Measurements from ENCODE around the gene HK2.

Gene HK2

DNA sequence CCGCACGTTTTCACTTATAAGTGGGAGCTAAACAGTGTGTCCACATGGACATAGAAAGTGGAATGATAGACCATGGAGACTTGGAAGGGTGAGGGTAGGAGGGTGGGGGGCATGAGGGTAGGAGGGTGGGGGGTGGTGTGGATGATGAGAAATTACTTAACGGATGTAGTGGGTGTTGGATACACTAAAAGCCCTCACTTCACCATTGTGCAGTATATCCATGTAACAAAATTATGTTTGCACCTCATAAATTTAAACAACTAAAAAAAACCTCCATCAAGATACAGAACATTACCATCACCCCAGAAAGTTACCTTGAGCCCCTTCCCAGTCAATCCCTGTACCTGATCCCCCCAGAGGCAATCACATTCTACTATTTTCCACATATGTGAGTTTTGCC lies 26.2 kb downstream of the HK2 start:
- no peak for DNase-seq

DNA sequence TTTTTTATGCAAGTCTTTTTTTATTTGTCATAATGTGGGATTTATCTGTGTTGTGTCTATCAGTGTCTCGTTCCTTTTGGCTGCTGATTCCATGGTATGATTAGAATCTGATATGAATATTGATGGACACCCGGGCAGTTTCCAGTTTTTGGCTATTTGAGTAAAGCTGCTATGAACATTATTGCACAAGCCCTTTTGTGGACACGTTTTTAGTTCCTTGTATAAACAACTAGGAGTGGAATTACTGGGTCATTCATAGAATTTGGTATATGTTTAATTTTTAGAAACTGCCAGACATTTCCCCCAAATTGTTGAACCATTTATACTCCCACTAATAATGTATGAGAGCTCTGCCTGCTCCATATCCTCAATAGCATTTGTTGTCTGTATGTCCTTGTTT lies 26.6 kb downstream of the HK2 start:
- DNase-seq: no peak

DNA sequence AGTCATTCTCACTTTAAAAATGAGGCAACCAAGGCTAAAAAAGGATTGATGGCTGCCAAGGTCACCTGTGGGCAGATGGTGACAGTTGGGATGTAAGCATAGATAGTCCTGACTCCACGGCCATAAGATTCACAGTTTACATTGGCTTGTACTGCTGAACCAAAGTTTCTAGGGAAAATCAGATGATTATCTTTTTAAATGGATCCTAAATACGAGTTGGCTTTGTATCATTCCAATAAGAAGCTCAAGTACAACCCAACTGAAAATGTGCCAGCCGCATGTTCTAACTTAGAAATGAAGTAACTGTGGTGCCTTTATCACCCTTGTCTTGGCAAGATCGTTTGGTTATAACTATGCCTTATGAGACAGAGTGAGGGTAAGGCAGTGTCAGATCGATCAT lies 27.6 kb downstream of the HK2 start:
- no peak for DNase-seq

DNA sequence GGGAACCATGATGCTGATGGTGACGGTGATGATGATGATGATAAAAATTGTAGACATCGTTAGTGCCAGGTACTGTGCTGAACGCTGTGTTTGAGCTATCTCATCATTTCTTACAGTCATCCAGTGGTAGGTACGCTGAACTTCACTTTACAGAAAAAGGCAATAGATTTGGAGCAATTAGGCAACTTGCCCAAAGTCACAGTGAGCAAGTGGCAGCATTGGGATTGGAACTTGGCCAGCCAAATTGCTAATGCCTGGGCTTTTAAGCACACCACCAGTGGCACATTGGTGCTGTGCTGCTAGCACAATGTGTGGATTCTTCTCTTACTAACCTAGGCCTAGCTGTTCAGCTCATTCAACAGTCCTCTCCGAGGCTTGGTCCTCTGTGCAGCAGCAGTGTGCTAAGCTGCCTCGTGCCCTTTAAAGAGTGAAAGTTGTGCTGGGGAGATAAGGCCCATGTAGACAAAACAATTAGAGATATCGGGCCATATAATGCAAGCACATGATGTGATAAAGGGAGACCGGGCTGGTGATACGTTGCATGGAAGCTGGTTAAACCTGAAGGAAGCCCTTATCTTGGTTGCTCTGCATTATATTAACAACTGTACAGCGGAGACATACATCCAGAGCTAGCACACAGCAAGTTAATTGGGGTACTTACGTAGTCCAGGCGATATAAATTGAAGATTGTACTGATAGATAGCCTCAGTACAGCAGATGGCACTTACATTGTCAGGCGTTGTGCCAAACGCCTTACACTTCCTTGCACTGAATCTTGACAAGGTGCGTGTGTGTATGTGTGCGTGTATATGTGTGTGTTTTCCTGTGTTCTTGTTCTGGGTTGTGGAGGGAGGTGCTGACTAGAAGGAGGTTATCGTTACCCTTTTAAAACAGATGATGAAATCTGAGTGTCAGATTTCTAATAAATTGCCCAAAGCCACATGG lies 28.4 kb downstream of the HK2 start:
- no peak for DNase-seq

DNA sequence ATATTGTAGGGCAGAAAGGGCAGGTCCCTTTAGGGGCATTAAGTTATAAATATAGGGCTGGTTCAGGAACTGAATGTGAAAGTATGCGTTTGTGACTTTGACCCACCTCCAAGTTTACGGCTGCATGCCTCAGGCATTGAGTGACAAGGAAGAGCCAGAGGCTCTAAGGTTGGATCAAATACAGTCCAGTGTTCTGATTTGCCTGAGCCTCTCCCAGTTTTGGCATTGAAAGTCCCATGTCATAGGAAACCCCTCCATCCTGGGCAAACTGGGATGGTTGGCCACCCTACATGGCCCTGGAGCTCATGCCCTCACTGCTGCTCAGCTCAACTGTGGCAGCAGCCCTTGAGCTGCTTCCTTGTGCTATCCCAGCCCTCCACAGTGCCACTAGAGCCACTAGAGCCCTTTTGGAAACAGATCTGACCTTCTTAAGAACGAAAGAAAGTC lies 29.9 kb downstream of the HK2 start:
- DNase-seq: no peak

DNA sequence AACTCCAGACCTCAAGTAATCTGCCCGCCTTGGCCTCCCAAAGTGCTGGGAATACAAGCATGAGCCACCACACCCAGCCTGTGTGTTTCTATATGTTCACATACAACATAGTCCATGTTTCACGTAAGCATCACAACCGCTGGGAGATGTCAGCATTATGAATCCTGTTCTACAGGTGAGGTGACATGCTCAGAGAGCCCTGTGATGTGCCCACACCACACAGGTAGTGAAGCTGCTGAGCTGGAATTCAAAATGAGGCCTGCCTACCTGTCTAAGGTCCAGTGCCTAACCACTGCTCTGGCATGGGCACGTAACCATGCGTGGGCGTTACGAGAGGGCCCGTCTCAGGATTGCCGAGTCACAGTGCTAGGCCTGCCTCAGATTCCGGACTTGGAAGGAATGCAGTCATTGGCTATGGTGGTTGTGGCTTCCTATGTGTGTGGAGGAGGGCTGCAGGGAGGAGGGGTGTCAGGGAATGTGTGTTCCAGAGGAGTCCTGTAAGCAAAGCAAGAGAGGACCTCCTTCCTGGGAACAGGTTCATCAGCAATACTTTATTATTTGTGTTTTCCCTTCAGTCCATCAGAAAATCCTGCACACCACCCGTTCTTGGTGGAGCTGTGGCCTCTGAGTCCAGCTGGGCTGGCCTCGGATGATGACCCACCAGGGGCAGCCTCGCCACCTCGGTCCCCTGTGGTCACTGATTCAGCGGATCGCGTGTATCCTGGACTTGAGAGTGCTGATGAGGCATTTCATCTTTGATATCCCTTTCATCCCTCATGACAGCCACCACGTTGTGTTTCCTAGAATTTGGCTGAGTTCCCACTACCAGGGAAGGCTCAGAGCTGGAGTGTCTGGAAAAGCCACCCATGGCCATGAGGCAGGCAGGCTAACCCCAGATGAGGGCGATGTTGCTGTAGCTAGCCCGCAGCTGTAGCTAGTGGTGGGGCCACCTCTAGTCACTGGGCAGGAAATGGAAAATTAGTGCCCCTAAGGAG lies 31.1 kb downstream of the HK2 start:
- DNase-seq: no peak

DNA sequence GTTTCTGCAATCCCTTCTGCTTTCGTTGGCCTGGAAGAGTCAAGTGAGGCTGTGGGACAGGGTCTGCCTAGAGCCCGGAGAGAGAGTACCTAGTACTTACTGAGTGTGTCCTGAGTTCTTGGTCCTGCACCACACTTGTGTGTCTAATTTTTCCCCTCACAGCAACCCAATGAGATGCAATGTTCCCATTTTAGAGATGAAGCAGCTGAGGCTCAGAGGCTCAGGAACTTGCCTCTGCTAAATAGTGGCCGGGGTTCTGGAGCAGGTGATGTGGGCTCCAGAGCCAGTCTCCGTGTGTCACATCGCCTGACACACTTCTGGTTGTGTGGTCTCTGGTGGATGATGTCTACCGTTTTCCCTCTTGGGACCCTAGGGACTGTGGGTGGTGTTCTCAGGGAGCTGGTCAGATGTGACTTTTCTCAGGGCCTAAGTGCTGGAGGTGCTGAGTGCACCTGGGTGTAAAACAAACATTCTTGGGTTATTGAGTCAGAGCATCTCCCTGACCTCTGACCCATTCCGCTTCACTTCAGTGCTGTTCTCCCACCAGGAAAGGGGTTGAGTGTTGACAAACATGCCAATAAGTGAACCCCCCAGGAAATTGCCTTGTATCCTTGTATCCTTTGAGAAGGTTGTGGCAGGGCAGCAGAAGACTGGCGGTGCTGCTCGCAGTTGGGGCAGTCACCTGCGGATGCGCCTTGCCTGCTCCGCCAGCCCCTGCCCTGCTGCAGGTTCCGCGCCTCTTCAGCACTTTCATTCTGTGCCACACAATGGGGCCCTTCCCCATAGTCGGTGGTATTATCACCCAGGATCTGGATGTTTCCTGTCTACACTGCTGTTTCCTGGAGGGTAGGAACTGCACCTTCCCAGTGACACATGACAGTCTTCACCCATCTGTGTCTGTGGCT lies 32.1 kb downstream of the HK2 start:
- no peak for DNase-seq

DNA sequence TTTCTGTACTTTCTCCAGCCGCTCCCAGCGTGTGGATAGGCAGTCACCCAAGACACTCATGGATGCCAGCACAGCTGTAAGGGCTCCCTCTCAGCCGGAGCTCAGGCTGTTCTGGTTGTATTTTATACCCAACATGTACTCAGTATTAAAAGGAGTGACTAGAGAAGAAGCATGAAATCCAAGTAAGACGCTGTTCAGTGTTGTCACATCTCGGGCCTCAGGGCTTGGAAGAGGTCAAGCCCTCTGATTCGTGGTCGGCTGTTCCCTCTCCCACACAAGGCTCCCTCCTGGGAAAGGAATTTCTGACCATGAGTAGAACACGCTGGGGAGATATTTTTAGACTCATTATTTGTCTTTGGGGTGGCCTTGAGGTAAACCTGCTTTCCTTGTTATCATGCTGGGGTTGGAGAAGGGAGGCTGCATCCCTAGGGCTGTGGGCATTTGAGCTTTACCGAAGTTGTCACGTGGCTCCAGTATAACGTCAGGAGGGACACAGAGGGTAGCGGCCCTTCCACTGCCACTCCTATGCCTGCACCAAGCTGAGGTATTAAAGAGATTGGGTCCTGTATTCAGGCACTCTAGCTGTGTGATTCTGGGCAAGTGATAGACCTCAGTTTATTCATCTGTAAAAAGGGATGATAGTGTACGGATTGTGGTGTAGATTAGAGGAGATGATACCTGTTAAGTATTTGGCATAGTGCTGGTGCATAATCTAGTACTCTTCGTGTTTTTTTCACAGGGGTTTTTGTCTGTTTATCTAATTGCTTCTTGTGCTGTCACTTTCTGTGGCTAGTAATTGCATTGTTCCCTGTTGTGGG lies 34.1 kb downstream of the HK2 start:
- DNase-seq: no peak

DNA sequence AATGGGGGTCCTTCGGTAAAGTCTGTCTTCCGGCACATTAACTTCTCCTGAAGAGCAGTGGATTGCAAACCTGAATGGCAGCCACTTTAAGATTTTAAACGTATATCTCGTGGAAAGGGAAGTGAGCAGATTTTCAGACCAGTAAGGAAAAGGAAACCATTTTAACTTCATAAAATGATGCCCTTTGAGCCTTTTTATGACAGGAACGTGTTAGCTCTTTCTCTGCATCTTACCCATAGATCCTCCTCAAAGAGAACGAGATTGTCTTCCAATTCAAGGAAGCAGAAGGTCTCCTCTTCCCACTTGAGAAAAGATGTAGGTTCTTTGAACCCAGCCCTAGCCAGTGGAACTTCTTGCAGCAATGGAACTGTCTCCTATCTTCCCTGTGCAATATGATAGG lies 35.6 kb downstream of the HK2 start:
- no peak for DNase-seq

DNA sequence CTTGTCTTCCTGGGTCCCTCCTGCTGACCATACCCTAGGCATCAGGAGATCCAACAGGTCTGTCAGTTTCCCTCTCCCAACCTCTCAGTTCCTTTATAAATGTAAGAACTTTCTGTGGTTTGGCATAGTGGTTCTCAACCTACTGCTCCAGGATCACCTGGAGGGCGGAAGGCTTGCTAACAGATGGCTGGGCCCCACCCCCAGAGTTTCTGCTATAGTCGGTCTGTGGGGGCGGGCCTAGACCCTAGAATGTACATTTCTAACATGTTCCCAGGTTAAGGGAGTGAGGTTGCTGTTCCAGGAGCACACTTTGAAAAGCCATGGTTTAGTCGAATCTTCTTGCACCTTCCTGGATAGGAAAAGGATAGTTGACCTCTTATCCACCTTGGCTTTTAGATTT lies 37.0 kb downstream of the HK2 start:
- no peak for DNase-seq

DNA sequence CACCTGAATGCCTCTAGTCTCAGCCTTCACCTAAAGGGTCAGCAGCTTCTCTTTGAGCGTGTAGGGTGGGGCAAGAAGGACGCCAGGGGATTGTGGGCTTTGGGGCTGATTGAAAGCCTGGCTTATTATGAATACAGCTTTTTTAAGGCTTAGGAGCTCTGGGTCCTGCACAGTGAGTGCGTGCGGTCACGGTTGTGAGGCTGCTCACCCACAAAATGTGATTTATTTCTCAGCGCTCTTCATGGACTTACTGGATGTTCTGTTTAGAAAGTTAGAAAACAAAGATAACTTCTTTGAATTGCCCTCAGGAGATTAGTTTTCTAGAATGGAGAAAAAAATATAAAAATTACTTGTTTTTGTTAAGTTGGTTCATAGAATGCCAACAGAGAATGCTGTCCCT lies 37.5 kb downstream of the HK2 start:
- no peak for DNase-seq

DNA sequence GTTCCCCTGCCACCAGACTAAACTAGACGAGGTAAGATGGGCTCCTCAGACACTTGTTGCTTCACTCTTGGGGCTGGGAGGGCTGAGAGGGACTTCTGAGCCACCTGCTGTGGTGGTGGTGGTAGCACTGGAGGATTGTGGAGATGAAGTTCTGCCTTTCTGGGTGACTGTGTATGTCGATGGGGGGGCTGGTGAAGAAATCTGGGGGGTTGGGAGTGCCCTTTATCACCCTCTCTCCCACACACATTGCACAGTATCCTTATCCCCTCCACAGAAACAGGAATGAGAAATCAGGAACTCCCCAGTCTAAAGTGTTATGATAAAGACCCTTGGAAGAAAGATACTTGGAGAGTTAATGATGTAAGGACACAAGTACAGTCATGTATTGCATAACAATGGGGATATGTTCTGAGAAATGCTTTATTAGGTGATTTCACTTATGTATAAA lies 38.5 kb downstream of the HK2 start:
- DNase-seq: no peak

DNA sequence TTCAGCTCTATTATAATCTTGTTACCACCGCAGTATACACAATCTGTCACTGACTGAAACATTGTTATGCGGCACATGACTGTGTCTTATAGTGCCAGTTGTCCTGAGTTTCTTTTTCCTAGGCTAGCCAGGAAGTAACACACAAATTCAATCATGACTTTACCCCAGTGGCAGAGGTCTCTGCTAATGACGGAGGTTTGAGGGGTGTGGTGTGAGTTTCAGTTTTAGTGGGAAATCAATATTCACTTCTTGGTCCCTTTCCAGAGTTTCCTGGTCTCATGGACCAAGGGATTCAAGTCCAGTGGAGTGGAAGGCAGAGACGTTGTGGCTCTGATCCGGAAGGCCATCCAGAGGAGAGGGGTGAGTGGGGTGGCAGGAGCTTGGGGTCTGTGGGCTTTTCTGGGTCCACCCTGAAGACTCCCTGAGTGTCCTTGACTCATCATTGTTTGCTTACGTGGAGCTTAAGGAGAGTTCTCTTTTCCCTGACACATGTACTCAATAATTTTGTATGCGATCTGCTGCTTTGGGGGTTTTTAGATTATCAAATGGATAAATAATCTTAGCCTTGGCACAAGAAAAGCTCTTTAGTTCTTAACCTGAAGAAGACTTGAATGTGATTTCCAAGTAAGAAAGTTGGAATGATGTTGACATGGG lies 39.2 kb downstream of the HK2 start:
- no peak for DNase-seq

DNA sequence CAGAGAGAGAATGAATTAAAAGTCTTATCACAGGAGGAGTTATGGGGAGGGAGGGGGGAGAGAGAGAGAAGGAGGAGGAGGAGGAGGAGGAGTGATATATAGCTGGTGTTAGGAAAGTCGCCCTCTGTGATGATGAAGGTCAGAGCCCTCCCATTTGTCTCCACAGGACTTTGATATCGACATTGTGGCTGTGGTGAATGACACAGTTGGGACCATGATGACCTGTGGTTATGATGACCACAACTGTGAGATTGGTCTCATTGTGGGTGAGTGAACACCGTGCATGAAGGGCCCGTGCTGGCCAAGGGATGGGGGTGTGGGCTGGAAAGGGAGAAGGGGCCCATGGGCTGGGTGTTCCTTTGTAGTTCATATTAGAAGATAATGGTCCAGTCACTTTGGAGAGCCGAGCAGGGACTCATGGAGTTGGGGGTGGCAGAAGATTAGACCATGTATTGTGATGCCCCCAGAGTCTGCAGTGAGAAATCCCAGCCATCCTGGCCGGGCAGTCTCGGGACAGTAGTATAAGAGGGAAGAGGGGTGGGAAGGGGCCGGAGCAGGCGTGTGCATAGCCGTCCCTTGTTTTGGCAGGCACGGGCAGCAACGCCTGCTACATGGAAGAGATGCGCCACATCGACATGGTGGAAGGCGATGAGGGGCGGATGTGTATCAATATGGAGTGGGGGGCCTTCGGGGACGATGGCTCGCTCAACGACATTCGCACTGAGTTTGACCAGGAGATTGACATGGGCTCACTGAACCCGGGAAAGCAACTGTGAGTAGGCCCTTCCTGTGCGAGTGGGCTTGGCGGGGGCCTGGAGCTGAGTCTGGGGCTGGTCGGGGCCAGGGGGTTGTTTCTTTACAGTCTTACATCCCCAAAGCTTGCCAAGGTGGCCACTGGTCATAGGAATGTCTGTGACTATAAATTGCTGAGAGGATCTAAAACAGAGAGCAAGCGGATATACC lies 40.0 kb downstream of the HK2 start:
- no peak for DNase-seq

DNA sequence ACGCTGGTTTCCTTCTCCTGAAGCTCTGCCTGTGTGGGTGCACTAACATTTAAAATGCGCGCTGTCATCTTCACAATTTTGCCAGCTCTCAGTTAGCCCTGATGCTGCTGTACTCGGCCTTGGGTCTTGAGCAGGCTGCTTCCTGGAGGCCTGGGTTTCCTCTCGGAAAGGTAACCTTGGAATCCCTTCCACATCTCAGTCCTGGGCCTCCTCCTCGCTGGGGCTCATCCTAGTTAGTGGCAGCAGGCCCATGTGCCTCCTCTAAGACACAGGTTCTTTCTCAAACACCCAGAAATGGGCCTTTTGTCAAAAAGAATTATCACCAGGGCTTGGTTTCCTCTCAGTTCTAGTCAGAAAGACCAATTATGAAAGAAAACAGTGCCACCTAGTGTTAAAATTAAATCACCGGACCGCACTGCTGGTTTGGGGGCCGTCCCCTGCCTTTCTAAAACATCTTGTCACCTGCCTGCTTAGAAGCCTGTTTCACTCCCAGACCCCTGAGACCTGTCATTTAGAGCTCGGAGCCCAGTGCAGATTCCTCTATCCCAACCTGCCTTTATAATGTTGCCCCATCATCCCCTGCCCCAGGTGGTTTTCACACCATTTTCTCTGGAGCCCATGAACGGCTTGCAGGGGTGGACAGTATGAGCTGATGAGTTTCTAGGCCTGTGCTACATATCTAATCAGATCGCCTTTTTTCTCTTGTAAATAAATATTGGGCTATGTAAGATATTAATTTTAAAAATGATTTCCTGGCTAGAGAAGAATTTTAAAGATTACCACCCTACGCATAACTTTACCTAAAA lies 42.4 kb downstream of the HK2 start:
- peak; percentile 76 for DNase-seq

DNA sequence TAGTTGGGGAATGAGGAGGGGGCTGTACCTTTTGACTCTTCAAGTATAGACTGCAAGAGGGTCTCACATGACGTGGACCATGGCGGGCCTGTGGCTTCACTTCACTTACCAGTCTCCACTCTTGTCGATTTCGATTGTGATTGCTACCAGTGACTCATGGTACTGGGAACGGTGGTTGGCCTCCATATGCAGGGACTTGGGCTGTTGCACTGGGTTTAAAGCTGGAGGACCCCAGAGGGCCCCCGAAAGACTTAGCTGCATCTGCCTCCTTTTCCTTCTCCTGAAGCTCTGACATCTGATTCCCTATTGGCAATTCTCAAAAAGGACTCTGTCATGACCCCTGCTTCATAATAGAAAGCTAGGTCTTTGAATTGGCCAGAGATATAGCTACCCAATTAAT lies 43.4 kb downstream of the HK2 start:
- no peak for DNase-seq

DNA sequence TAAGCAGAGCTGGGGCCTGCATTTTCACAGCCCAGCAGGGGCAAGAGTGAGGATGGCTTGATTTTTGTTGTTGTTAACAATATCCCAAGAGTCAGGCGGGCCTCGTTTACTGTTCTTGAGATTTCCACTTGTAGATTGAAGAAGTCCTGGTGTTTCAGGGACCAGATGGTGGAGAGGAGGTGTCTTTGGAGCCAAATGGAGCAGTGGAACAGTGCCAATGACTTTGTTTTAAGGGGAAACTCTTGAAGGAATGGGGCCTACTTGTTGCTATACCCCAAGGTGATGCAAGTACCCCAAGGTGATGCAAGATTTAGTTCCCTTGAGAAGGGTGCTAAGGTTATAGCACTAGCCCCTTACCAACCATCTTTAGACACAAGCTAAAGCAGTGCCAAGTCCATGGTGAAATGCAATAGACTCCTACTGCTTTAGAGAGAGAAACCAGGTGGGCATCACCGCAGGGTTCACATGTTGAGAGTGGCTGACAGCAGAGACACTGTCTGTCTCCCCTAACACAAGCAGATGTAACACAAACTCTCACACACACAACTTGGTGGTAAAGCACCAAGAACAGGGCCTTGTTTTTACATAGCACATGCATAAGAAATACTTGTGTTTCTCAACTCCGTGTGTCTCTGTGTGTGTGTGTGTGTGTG lies 44.0 kb downstream of the HK2 start:
- no peak for DNase-seq

DNA sequence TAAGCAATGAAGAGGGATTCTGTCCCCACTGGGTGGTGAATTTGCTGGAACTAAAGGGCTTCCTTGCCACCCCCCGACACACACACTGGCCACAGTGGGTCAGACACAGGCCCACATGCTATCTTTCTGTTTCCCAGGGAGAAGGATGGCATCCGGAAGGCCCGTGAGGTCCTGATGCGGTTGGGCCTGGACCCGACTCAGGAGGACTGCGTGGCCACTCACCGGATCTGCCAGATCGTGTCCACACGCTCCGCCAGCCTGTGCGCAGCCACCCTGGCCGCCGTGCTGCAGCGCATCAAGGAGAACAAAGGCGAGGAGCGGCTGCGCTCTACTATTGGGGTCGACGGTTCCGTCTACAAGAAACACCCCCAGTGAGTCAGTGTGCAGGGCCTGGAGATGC lies 44.6 kb downstream of the HK2 start:
- DNase-seq: no peak
